Measurements from ENCODE around the gene PRR19. TPM values are rescaled to one million over a fixed set of nuclear protein-coding genes. Genes with fewer than 3 reads are reported as not detected.

PRR19 gene
- polyA plus RNA-seq, 3 donors = 0.26 to 0.67 (median 0.34) TPM

DNA sequence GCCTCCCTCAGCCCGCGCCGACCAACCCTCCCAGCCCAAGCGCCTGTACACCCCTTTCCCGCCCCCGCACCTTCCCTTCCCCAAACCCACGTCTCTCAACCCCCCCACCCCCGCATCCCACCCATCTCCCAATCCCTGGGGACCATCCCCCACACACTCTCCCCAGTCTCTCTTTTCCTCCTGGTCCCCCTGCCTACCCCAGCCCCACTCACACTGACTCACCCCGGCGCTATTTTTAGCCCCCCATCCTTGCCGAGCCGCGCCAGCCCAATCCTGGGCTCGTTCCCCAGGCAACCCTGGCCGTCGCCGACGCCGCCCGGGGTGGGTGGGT is 21.2 kb upstream of the PRR19 start:
- 0 to 2% (median 1%) methylated on average over 14 to 20 of the region's 20 CpGs for WGBS, 3 donors
- peak overlapping the region; percentile 83 for H3K27ac ChIP-seq (ENCODE audit: low read depth, low read length)

DNA sequence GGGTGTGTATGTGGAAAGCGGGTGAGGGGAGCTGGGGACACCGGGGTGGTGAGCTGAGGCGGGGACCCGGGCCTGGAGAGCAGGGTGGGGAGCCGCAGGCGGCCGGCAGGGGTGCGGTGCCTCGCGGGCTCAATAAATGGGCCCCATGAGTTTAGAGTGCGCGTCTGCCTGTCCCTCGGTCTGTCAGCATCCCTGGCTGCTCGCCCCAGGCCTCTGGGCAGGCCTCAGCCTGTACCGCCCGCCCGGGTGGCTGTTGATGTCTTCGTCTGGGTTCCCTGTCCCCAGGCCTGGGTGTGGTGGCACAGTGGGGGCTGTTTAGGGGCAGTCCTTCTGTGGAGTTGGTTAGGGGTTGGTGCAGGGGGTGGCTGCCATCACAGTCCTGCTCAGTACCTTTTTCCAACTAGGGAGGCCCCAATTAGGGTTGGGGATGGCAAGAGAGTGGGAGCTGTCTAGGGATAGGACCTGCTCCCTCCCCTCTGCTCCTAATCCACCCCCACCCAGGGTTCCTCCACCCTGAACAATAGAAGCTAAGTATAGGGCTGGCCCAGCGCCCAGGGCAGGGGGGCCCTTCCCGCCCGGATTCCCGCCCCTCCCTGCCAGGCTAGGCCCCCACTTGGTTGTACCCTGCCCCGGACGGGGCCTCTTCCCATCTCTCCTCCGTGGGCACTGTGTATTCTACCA is 20.6 kb upstream of the PRR19 start:
- 7 to 34% (median 11%) methylated on average over 22 to 25 of the region's 25 CpGs for WGBS, 3 donors
- H3K27ac ChIP-seq (ENCODE audit: low read depth, low read length) = peak overlapping the region; percentile 83

- 23 to 36% (median 27%) methylated on average over 7 of the region's 7 CpGs for WGBS, 3 donors
These were observed 19.8 kb upstream of the PRR19 start for GRCh38 chr19:42281827-42282762.

DNA sequence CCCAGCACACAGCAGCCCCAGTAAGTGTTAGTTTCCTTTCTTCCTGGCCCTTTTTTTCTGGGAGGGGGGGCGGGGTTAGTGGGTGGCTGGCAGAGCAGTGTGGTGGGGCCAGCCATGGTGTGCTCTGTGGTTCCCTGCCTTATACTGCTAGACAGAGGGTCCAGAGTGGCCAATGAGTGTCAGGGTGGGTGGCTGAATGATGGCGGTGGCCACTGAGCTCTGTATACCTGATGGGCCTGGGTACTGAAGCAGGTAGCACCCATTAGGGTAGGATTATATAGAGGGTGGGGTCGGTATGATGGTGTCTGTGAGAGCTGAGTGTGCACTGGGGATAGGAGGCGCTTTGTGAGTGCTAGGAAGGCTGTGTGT is 19.1 kb upstream of the PRR19 start:
- H3K27ac ChIP-seq (ENCODE audit: low read depth, low read length) = no peak overlapping the region
- 37 to 53% (median 43%) methylated on average over 4 of the region's 4 CpGs for WGBS, 3 donors

More at GRCh38 chr19:42281827-42282762, 19.8 kb upstream of the PRR19 start:
- peak overlapping the region; percentile 68 for H3K27ac ChIP-seq (ENCODE audit: low read depth, low read length)

DNA sequence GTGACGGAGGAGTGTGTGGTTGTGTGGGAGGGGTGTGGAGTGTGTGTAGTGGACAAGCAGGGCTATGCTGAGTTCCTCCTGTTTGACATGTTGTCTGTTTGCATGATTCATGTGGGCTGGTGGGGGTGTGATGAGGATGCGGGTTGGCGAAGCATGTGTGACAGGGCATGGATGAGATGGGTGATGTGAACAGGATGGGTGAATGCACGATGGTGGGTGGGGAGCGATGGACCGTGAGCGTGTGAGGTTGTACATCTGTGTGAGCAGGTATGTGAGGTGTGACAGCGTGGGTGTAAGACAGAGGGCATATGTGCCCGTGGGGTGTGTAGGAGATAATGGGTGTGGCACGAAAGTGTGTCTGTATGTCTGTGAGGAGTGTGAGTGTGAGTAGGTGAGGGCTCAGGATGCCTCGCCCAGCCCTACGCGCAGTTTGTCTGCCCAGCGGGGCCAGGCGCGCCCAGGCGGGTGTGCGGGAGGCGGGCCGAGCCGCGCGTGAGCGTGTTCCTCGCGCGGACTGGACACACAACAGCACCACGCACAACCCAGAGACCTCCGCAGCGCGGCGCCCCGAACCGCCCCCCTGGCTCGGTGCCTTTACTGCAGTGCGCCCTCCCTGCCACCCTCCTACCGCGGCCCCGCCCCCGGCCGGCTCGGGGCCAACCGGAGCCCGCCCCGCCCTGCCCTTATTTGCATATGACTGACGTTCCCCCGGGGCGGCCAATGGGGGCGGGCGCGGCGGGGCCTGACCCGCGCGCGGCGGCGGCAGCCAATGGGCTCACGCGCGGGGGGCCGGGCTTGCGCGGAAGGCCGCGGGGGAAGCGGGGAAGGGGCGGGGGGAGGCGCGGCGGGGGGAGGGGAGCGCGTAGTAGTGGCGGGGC is 18.5 kb upstream of the PRR19 start:
- 1 to 3% (median 3%) methylated on average over 23 to 73 of the region's 74 CpGs for WGBS, 3 donors
- H3K27ac ChIP-seq (ENCODE audit: low read depth, low read length) = no peak overlapping the region

DNA sequence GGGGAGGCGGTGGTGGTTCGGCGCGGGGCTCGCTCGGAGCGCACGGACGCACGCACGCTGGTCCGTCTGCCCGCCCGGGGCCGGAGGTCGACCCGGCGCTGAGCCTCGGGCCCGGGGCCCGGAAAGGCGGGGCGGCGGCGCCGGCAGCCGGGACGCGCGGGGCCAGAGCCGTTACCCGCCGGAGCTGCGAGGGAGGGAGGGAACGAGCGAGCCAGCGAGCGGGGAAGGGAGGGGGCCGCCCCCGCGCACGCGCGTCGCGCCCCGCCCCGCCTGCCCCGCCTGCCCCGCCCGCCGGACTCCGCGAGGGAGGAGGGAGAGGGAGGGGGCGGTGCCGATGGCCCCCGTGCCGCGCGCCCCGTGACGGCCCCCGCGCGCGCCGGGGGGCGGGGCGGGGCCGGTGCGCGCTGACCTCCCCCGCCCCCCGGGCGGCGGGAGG is 17.8 kb upstream of the PRR19 start:
- WGBS, 3 donors = 0 to 1% (median 0%) methylated on average over 1 to 54 of the region's 76 CpGs
- H3K27ac ChIP-seq (ENCODE audit: low read depth, low read length) = no peak overlapping the region

DNA sequence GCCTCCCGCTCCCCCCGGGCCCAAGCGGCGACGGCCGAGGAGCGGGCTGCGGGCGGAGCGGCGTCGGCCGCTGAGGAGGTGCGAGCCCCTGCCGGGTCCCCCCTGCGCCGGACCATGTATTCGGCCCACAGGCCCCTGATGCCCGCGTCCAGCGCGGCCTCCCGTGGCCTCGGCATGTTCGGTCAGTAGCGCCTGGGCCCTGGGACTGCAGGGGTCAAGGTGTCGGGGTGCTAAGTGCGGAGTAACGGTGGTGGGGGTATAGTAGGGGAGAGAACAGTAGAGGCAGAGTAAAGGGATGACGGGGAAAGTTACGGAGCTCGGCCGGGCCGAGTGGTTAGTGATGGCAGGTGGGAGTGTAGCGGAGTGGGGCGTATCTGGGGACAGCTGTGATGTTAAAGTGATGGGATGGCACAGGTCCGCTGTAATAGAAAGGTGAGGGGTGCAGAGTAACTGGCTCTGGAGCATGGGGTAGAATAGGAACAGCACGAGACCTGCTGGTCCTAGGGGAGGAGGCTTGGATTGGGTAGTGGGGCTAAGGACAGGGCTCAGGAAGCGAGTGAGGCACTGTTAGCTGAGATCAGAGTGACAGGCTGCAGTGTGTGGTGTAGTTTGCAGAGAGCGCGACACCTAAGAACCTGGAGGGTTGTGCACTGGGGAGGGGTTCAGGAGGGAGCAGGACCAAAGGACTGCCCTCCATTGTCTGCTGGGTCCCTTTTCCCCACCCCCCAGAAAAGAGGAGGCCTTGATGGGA is 17.2 kb upstream of the PRR19 start:
- WGBS, 3 donors = 2 to 3% (median 3%) methylated on average over 28 to 41 of the region's 41 CpGs
- H3K27ac ChIP-seq (ENCODE audit: low read depth, low read length) = no peak overlapping the region

DNA sequence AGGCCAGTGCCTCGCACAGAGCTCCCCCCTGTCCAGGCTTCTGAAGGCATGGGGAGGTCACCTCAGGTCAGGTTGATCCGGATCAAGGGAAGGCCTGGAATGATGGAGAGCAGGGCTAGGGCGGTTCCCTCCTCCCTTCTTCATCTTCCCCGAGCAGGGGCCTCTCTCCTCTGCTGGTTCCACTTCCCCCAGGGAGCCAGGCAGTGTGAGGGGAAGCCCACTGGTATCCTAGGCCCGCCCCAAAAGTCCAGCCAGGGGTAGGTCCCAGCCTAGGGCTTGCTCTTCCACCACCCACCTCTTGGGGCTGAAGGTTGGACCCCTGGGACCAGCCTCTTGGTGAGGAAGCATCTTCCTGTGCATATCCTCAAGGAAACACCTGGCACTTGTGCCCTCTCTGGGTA is 16.4 kb upstream of the PRR19 start:
- 21 to 48% (median 24%) methylated on average over 4 to 5 of the region's 5 CpGs for WGBS, 3 donors
- no peak overlapping the region for H3K27ac ChIP-seq (ENCODE audit: low read depth, low read length)

DNA sequence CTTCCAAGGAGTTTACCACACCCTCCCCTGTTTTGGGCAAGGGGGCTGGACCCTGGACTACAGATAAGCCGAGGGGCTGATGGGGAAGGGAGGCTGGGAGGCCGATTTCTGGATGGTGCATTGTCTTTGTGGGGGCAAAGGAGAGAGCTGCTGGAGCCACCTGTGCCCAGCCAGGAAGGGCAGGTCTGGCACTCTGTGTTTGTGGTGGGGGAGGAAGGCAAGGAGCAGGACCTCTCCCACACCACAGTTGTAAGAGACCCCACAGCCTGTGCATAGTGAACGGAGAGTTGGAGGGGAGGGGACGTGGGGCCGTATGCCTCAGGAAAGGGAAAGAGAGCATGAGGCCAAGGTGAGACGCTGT is 16.0 kb upstream of the PRR19 start:
- 8 to 47% (median 28%) methylated on average over 6 of the region's 6 CpGs for WGBS, 3 donors
- H3K27ac ChIP-seq (ENCODE audit: low read depth, low read length) = no peak overlapping the region

GRCh38 chr19:42286349-42287016 is 15.4 kb upstream of the PRR19 start:
- 19 to 30% (median 22%) methylated on average over 13 of the region's 13 CpGs for WGBS, 3 donors

DNA sequence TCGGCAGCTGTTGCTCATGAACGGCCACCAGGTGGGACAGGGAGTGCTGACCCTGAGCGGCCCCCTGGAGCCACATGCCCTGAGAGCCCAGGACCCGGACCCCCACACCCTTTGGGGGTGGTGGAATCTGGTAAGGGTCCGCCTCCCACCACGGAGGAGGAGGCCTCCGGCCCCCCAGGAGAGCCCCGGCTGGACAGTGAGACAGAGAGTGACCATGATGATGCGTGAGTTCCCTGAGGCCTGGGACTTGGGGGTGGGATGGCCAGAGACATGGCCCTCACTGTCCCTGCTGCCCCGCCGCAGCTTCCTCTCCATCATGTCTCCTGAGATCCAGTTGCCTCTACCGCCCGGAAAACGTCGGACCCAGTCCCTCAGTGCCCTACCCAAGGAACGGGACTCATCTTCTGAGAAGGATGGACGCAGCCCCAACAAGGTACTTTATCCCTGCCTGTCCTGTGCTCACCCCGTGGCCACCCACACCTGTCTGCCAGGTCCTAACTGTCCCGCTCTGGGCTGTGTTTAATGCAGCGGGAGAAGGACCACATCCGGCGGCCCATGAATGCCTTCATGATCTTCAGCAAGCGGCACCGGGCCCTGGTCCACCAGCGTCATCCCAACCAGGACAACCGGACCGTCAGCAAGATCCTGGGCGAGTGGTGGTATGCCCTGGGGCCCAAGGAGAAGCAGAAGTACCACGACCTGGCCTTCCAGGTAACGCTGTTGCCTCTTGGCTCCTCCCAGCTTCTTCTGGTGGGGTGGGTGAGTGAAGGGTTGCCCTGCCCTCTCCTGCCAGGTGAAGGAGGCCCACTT is 14.7 kb upstream of the PRR19 start:
- no peak overlapping the region for H3K27ac ChIP-seq (ENCODE audit: low read depth, low read length)
- WGBS, 3 donors = 85 to 93% (median 90%) methylated on average over 30 of the region's 30 CpGs

More at GRCh38 chr19:42286349-42287016, 15.4 kb upstream of the PRR19 start:
- H3K27ac ChIP-seq (ENCODE audit: low read depth, low read length) = no peak overlapping the region

DNA sequence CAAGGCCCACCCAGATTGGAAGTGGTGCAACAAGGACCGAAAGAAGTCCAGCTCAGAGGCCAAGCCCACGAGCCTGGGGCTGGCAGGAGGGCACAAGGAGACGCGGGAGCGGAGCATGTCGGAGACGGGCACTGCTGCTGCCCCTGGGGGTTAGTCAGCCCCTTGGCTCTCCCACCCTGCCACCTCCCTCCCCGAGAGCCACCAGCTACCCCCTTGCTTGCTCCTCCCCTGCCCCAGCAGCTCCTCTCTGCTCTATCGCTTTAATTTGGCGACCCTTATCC is 14.2 kb upstream of the PRR19 start:
- H3K27ac ChIP-seq (ENCODE audit: low read depth, low read length) = no peak overlapping the region
- 93 to 94% (median 94%) methylated on average over 8 to 10 of the region's 10 CpGs for WGBS, 3 donors

- WGBS, 3 donors = 72 to 96% (median 74%) methylated on average over 4 of the region's 4 CpGs
- H3K27ac ChIP-seq (ENCODE audit: low read depth, low read length) = no peak overlapping the region
These were observed 13.5 kb upstream of the PRR19 start for GRCh38 chr19:42288387-42288786.

GRCh38 chr19:42288881-42289555 is 12.9 kb upstream of the PRR19 start:
- no peak overlapping the region for H3K27ac ChIP-seq (ENCODE audit: low read depth, low read length)

DNA sequence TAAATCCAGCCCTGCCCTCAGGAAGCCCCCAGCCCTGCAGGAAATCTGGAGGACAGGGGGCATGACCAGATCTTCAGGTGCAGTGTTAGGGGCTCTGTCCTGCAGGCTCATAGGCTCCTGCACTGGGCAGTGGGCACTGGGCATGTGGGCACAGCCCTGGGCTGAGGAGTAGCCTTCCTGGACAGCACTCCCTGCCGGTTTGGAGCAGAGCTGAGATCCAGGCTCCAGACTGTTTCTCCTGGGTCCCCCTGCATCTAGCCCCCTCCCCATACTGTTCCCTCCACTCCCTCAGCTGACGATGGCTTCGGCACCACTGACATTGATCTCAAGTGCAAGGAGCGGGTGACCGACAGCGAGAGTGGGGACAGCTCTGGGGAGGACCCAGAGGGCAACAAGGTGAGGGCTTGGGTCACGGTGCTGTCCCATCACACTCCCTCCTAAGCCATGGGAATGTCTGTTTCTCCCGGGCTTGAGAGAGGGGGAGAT is 12.3 kb upstream of the PRR19 start:
- no peak overlapping the region for H3K27ac ChIP-seq (ENCODE audit: low read depth, low read length)
- WGBS, 3 donors = 87 to 91% (median 90%) methylated on average over 8 of the region's 8 CpGs

More at GRCh38 chr19:42288881-42289555, 12.9 kb upstream of the PRR19 start:
- 89 to 94% (median 92%) methylated on average over 21 to 22 of the region's 22 CpGs for WGBS, 3 donors

- 77 to 86% (median 84%) methylated on average over 13 of the region's 13 CpGs for WGBS, 3 donors
- no peak overlapping the region for H3K27ac ChIP-seq (ENCODE audit: low read depth, low read length)
These were observed 11.8 kb upstream of the PRR19 start for GRCh38 chr19:42290136-42290522.

Measured in adipose tissue (tissue), 3 donors.